ENCODE data around the gene MAPRE3.
"Not testable (repeated sequence)": the region's sequence is repeated elsewhere in the genome, so short reads cannot be mapped to it uniquely, and the experiment has no call there.

Gene MAPRE3

DNA sequence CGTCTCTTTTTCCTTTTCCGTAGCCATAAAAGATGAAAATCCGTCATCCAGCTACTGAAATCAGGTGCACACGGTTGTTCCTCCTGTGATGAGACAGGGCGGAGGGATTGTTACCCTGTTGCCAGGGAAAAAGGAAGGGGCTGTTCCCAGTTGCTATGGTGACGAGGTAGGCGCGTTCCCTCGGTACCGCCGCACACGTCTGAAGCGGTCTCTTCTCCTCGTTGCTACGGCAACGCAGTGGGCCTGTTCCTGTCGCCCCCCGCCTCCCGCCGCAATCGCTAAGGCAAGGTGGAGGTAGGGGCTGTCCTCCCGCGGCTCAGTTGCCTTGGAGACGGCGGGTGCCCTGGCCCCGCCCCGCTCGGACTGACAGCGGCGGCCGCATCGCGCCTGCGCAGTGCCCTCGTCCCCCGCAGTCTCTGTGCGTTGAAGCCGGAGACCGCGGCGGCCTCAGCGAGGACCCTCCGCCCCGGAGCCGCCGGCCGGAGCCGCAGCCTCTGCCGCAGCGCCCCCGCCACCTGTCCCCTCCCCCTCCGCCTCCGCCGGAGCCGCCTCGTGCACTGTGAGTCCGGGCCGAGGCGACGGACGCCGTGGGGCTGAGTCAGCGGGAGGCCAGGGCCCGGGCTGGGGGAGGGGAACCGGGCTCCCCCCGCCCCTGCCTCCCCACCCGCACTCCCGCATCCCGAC is at the start of gene MAPRE3:
MAPRE3 (plus strand) TSS at position 394 of the 684 bp plus-strand sequence. CDS start 51,582 bp downstream, outside the sequence.
- peak; percentile 83 for DNase-seq

DNA sequence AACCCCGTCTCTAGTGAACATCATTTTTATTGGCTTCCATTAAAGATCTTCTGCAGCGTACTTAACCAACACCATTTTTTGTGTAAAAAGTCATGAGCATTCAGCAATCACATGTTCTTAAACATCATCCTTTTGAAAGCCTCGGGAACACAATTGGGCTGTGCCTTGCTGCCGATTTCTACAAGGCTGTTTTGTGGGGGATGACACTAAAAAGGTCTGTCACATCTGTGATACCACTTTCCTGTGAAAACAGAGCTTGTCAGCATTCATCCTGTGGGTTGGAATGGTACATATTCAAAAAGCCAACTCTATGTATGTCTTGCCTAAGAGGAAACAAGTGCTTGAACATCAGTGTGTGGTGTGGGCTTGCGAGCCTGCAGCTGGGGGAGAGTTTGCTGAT is 49.1 kb upstream of the MAPRE3 start:
- no peak for DNase-seq

- peak; percentile 35 for DNase-seq
Observed at GRCh38 chr2:26922405-26923188, 47.8 kb upstream of the MAPRE3 start.

DNA sequence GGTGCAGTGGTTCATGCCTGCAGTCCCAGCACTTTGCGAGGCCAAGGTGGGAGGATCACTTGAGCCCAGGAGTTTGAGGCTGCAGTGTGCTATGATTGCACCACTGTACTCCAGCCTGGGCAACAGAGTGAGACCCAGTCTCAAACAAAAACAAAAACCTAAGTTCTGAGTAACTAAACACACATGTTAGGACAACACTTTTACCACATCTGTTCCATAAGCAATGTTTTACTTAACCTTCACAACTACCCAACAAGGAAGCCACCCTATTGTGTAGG is 47.3 kb upstream of the MAPRE3 start:
- DNase-seq: not testable (repeated sequence)

DNA sequence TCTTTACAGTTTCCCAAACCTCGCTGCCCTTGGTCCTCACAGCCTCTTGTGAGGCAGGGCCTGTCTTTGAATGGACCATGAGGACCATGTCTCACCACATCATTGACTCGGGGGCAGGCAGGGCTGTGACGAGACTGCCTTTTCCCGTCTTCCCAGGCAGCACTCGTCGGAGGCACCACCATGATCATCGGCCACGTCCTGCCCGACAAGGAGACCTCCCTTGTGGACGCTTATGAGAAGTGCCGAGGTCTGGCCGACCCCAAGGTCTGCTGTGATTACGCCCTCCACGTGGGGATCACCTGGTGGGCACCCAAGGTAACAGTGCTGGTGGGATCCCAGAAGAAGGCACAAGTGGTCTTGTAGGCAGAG is 45.7 kb upstream of the MAPRE3 start:
- no peak for DNase-seq

DNA sequence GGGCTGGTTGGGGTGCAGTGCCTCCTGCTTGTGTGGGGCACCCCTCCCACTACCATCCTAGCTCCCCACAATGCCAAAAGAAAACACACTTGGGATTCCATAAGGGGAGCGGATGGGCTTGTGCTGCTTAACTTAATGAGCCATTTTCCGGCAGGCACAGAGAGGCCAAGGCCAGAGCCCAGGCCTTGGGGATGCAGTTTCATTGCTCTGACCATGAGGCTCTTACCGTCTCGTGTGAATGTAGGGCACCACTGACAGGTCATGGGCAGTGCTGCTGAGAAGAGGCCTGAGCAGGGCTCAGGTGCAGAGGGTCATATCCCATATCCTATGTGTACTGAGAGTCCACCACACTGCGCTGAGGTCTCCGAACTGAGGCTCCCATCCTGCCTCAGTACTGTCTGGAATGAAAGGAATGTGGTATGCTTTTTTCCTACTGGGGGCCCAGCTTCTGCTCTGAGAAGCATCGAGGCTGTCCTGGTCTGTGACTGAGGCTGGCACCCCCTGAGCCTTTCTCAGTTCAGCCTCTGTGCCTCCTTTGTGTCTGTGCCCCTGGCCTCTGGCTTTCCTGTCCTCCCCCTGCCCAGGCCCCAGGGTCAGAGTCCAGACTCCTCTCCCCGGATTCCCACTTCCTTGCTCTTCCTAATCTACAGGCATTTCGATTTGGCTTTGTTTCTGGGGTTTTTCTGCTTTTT is 45.2 kb upstream of the MAPRE3 start:
- no peak for DNase-seq

- no peak for DNase-seq
Observed at GRCh38 chr2:26927221-26927620, 43.2 kb upstream of the MAPRE3 start.

DNA sequence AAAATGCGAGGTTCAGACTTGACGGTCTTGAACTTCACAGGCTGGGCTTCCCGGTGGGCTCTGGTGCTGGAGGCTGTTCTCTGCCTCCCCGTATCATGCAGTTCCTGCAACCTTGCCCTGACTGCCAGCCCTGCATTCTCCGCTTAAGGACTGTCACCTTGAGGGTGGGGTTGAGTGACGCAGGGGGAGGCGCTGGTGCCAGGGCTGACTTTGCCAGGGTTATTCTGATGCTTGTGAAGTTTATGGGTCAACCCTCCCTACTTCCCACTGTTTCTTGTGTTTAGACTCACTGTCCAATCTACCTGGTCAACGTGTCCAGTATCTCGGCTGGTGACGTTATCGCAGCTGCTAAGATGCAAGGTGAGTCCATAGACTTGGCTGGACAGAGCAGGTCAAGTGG is 37.5 kb upstream of the MAPRE3 start:
- no peak for DNase-seq

DNA sequence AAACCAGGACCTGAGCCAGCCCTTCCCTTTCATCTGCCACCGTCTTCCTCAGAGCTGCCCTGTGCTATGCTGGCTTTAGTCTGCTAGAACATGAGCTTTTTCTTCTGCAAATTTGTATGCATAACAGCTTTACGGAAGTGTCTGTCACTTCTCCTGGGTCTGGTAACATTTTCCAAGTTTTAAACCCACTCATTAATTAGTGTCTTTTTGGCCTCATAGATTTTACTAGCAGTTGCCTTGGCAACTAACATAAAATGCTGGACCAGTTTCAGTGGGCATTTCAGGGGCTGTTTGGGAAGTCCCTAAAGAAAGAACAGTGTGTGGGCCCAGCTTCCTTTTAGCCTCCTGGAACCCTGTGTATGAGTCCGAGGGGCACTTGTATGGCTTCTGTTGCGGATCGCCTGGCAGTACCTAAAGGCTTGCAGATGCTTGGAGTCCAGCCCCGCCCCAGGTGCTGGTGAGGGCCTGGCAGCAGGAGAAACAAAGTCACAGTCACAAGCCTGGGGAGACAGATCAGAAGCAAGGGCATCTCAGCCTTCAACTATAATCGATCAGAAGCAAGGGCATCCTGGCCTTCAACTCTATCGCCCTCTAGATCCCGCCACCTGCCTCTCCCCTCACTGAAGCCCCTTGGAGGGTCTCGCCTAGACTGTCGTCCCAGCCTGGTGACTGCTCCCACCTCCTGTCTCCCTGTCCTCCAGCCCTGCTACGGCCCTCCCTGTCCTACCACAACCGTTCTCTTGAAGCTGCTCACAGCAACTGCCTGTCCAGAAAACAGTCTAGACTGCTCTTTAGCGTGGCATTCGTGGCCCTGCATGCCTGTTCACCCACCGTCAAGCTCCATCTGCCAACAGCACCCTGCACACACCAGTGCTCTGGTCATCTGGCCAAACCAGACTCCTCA is 36.8 kb upstream of the MAPRE3 start:
- DNase-seq: no peak

- no peak for DNase-seq
Observed at GRCh38 chr2:26934335-26934724, 36.1 kb upstream of the MAPRE3 start.

- DNase-seq: no peak
Observed at GRCh38 chr2:26934985-26935384, 35.5 kb upstream of the MAPRE3 start.

GRCh38 chr2:26936855-26937254 is 33.6 kb upstream of the MAPRE3 start:
- no peak for DNase-seq

DNA sequence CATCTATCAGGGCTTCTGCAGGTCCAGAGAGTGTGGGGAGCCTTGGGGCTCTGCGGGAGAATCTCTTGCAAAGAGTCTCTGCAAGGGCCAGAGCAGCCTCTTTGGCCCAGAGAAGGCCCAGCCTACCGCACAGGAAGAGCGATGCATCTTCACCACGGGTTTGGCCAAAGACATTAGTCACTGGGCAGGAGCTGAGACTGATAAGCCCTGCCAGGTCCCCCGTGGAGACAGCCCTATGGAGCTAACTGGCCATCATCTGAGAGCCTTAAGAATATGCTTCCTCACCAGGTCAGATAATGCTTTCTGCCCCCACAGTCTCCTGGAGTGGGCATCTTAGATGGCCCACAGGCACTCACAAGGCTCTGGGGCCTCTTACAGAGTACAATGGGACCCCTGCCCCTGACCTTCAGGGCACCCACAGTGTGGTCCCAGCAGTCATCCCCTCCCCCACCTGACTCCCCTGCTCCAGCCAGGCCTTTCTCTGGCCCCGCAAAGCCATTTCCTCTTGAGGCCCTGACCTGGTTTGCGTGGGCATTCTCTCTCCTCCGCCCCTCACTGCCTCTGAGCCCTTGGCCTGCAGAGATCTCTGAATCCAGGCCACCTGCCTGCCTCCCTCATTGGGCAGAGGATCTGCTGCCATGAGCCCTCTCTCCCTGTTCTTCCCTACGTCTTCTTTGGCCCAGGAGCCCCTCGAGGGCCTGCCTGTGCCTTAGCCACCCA is 31.9 kb upstream of the MAPRE3 start:
- DNase-seq: no peak

DNA sequence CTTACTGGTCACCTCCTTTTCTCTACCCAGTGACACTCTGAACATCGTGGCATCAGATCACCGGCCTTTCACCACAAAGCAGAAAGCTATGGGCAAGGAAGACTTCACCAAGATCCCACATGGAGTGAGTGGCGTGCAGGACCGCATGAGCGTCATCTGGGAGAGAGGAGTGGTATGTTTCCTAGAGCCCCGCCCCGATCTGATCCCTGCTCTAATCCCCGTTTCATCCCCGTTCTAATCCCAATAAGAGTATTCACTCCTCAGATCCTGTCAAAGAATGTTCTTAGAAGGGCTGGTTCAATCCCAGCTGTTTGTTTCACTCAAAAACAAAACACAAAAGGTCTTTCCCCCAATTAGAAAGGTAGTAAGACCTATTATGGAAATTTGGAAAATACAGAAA is 30.4 kb upstream of the MAPRE3 start:
- no peak for DNase-seq

- DNase-seq: no peak
Observed at GRCh38 chr2:26941486-26941885, 29.0 kb upstream of the MAPRE3 start.

DNA sequence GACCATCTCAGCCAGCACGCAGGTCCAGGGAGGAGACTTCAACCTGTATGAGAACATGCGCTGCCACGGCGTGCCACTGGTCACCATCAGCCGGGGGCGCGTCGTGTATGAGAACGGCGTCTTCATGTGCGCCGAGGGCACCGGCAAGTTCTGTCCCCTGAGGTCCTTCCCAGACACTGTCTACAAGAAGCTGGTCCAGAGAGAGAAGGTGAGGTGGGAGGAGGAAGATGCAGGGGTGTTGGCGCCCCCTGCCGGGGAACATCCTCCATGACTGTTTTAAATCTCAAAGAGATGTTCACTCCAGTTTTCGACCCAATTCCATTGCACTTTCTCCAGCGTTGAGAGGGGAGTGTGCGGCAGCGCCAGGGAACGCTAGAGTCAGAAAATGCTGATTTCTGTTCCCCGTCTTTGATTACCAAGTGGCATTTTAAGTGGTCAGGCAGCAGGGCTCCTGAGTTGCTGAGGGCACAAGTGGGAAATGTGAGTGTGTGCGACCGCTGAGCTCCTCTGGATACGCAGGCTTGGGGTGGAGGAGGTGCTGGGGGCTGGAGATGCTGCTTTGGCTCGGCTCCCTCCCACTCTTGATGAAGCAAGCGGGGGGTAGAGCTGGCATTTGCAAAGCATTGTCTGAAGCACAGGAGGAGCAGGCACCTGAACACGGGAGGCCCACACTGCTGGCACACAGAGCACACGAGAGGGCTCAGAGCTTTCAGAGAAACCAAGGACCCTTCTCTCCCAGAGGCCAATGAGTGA is 27.7 kb upstream of the MAPRE3 start:
- DNase-seq: peak; percentile 63

DNA sequence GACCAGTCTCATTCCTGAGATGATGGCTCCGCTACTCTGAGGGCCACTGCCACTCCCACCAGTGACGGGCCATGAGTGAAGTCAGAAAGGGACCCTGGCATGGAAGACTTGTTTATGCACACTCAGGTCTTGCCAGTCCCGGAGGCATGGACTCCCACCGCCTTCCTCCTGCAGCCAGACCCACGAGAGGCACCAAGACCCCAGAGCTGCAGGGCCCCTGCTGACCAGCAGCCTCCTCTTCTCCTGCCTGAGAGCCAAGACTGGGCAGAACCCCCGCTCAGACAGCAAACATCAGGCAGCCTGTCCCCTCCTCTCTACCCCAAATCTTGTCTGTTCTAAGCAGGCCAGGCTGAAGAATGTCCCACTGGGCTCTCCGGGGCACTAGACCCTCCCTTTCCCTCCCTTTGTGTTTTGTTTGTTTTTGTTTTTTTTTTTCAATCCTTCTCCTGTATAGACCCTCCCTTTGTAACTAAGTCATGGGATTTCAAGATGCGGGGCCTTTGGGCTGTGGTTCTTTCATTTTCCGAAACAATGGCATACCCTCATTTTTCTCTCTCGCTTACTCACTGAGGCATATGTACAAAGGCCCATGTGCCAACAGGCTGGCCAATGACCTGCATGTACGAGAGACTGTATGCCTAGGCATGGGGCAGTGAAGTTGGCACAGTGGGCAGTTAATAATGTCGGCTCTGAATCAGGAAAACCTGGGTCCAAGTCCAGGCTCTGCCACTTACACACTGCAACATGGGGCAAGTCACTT is 24.3 kb upstream of the MAPRE3 start:
- DNase-seq: no peak

DNA sequence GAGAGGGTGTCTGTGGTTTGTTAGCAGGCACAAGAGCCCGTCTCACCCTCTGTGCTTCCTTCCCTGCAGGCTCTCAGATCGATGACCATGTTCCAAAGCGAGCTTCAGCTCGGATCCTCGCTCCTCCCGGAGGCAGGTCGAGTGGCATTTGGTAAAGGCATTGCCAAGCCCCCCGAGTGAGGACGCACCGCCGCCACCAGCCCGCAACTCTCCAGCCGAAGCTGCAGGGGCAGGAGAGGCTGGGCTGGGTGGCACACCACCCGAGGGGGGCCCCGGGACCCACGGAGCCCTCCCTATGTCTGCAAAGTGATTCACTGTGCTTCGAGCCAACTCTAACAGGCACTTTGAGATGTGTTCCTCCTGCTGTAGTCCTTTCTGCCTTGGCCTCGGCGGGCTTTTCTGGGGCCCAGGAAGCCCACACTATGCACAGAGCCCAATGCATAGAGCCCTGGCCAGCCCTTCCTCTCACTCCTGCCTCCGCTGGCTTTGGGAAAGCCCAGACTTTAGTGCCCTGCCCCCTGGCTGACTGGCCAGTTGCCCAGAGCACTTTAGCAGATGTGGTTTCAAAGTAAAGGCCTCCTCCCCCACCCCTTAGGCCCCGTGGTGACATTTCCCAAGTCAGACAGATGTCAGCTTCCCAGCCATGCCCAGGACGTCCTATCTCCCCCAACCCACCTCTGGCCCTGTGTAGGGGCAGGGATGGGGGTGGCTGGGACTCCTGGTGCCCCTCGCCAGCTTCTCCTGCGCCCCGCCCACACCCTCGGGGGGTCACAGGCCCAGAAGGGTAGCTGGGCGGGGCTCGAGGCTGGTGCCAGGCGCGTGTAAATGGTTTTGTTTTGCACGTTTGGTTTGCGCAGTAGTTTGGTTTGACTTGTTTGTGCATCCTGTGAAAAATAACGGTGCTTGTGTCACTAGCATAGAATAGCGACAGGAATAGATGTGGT is 23.3 kb upstream of the MAPRE3 start:
- no peak for DNase-seq

DNA sequence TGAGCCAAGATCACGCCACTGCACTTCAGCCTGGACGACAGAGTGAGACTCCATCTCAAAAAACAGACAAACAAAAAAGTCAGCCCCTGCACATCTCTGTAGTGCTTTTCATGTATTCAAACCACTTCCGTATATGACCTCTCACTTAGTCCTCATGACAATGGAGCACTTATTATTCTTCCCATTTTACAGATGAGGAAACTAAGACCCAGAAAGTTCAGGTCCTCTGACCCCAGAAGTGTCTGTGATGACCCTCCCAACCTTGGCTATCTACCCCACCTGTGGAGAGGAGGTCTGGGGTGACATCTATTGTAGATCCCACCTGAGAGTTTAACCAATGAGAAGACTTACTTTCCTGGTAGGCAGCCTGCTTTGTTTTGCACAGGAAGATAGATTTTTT is 21.6 kb upstream of the MAPRE3 start:
- no peak for DNase-seq

DNA sequence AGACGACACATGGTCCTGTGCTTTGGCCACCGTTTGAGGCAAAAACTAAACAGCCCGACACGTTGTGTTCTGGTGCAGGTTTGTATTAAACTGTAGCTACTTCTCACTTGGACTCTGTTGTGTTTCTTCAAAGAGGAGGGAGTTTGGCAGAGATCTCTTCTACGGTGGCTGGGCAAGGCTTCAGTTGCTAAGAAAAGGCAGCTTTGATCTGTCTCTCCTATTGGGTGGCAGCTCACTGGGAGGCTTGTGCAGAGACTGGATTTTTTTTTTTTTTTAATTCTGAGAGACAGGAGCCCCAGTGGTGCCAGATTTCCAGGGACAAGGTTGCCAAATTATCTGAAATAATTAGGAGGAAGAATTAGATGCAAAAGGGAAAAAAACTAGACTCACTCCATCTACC is 20.2 kb upstream of the MAPRE3 start:
- DNase-seq: no peak
